ENCODE results near the gene MARVELD3. TPM values are rescaled to one million over a fixed set of nuclear protein-coding genes. Genes with fewer than 3 reads are reported as not detected.
"Not testable (repeated sequence)": the region's sequence is repeated elsewhere in the genome, so short reads cannot be mapped to it uniquely, and the experiment has no call there.

The MARVELD3 gene
- 3.9 TPM for total RNA-seq (ENCODE audit: unreplicated experiment)
- long read RNA-seq, partial matches to known transcripts, result 0 of 3 reads
- long read RNA-seq, other reads (novel, unspliced or antisense), result 1 of 3 reads

GRCh38 chr16:71626018-71626857, at the start of gene MARVELD3:
TSS of gene MARVELD3 (plus strand) at chr16:71626184. CDS start at chr16:71626230, 46 bp downstream.
- peak; percentile 20 for DNase-seq (ENCODE audit: low spot score)
- TF ChIP-seq CTCF (IDR thresholded peaks at IDR 0.05; ENCODE audit: unreplicated experiment), result no peak
- H3K27ac Mint-ChIP-seq (ENCODE audit: unreplicated experiment), result no peak within 1 kb of the TSS
- peak within 1 kb of the TSS; percentile 84 for H3K4me3 Mint-ChIP-seq (ENCODE audit: unreplicated experiment)
- no peaks in the 10 kb centered on the region for H3K9me3 Mint-ChIP-seq (ENCODE audit: unreplicated experiment)
- peaks cover 2% of the 10 kb centered on the region for H3K27me3 Mint-ChIP-seq (ENCODE audit: unreplicated experiment)
- H3K4me1 Mint-ChIP-seq (ENCODE audit: unreplicated experiment), result peaks cover 21% of the 10 kb centered on the region
- no peaks in the 10 kb centered on the region for H3K36me3 Mint-ChIP-seq (ENCODE audit: low read depth, unreplicated experiment)

- Mint-ChIP-seq H3K4me3 (ENCODE audit: unreplicated experiment) (no peak within 1 kb of the TSS), H3K9me3 (ENCODE audit: unreplicated experiment) (no peaks in the 10 kb centered on the region), H3K36me3 (ENCODE audit: low read depth, unreplicated experiment) (no peaks in the 10 kb centered on the region), H3K27me3 (ENCODE audit: unreplicated experiment) (peaks cover 4% of the 10 kb centered on the region), H3K27ac (ENCODE audit: unreplicated experiment) (no peak within 1 kb of the TSS), H3K4me1 (ENCODE audit: unreplicated experiment) (no peaks in the 10 kb centered on the region)
- TF ChIP-seq CTCF (IDR thresholded peaks at IDR 0.05; ENCODE audit: unreplicated experiment), result no peak
- no peak for DNase-seq (ENCODE audit: low spot score)
Measured at GRCh38 chr16:71576971-71577370, 49.0 kb upstream of the MARVELD3 start, which contains the start of gene TAT. TSS of gene TAT (minus strand) at chr16:71577092. CDS start at chr16:71576415, 677 bp downstream.

- not testable (repeated sequence) for H3K27ac Mint-ChIP-seq (ENCODE audit: unreplicated experiment); DNase-seq (ENCODE audit: low spot score); H3K9me3 Mint-ChIP-seq (ENCODE audit: unreplicated experiment); H3K4me1 Mint-ChIP-seq (ENCODE audit: unreplicated experiment); H3K4me3 Mint-ChIP-seq (ENCODE audit: unreplicated experiment); H3K27me3 Mint-ChIP-seq (ENCODE audit: unreplicated experiment); H3K36me3 Mint-ChIP-seq (ENCODE audit: low read depth, unreplicated experiment)
Measured at GRCh38 chr16:71582553-71582848, 43.5 kb upstream of the MARVELD3 start.

GRCh38 chr16:71584543-71585317, 41.3 kb upstream of the MARVELD3 start:
- Mint-ChIP-seq H3K27me3 (ENCODE audit: unreplicated experiment) (no peaks in the 10 kb centered on the region), H3K4me3 (ENCODE audit: unreplicated experiment) (no peak overlapping the region), H3K36me3 (ENCODE audit: low read depth, unreplicated experiment) (no peaks in the 10 kb centered on the region), H3K9me3 (ENCODE audit: unreplicated experiment) (no peaks in the 10 kb centered on the region), H3K27ac (ENCODE audit: unreplicated experiment) (no peak overlapping the region), H3K4me1 (ENCODE audit: unreplicated experiment) (no peaks in the 10 kb centered on the region)
- no peak for TF ChIP-seq CTCF (IDR thresholded peaks at IDR 0.05; ENCODE audit: unreplicated experiment)
- no peak for DNase-seq (ENCODE audit: low spot score)

GRCh38 chr16:71585318-71585703, 40.7 kb upstream of the MARVELD3 start:
- Mint-ChIP-seq H3K27me3 (ENCODE audit: unreplicated experiment) (no peaks in the 10 kb centered on the region), H3K36me3 (ENCODE audit: low read depth, unreplicated experiment) (no peaks in the 10 kb centered on the region), H3K9me3 (ENCODE audit: unreplicated experiment) (no peaks in the 10 kb centered on the region), H3K4me3 (ENCODE audit: unreplicated experiment) (no peak overlapping the region), H3K4me1 (ENCODE audit: unreplicated experiment) (no peaks in the 10 kb centered on the region), H3K27ac (ENCODE audit: unreplicated experiment) (no peak overlapping the region)
- no peak for DNase-seq (ENCODE audit: low spot score)
- TF ChIP-seq CTCF (IDR thresholded peaks at IDR 0.05; ENCODE audit: unreplicated experiment), result no peak

- H3K4me1 Mint-ChIP-seq (ENCODE audit: unreplicated experiment); H3K27me3 Mint-ChIP-seq (ENCODE audit: unreplicated experiment): not testable (repeated sequence)
Measured at GRCh38 chr16:71589334-71589733, 36.6 kb upstream of the MARVELD3 start.

GRCh38 chr16:71590071-71590470, 35.9 kb upstream of the MARVELD3 start:
- not testable (repeated sequence) for H3K4me3 Mint-ChIP-seq (ENCODE audit: unreplicated experiment); H3K4me1 Mint-ChIP-seq (ENCODE audit: unreplicated experiment); H3K27ac Mint-ChIP-seq (ENCODE audit: unreplicated experiment); H3K36me3 Mint-ChIP-seq (ENCODE audit: low read depth, unreplicated experiment); H3K9me3 Mint-ChIP-seq (ENCODE audit: unreplicated experiment); H3K27me3 Mint-ChIP-seq (ENCODE audit: unreplicated experiment); DNase-seq (ENCODE audit: low spot score)

More at GRCh38 chr16:71589334-71589733, 36.6 kb upstream of the MARVELD3 start:
- not testable (repeated sequence) for H3K4me3 Mint-ChIP-seq (ENCODE audit: unreplicated experiment); H3K36me3 Mint-ChIP-seq (ENCODE audit: low read depth, unreplicated experiment); DNase-seq (ENCODE audit: low spot score); H3K9me3 Mint-ChIP-seq (ENCODE audit: unreplicated experiment); H3K27ac Mint-ChIP-seq (ENCODE audit: unreplicated experiment)

Data from endothelial cell (in vitro differentiated cells).